ENCODE measurements around the gene KLF13. TPM values are rescaled to one million over a fixed set of nuclear protein-coding genes. Genes with fewer than 3 reads are reported as not detected.

KLF13 gene
- polyA plus RNA-seq, 1 experiment = 11.5 TPM

DNA sequence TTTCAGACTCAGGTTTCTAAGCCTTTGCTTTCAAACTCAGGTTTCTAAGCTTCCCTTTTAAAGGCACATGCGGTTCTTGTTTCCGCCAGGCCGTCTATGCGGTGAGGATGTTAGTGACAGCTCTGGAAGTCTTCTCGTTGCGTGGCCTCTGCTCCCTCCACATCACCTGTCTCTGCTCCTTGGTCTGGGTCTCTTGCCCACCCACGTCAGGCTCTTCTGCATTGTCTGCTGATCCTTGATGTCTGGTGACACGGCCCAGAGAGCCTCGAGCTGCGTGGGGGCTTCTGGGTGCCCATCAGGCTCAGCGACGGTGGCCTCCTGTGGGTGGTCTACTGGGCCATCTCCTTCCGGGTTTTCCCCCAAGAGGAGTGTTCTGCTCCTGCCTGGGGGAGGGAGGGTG lies 30.5 kb downstream of the KLF13 start:
- Histone ChIP-seq H3K27me3 (ENCODE audit: control insufficient read depth, insufficient read depth, low read length) (no peaks in the 10 kb centered on the region), H3K36me3 (ENCODE audit: control insufficient read depth, insufficient read depth, low read length) (no peaks in the 10 kb centered on the region; the same call in 1 of the 2 replicates), H3K4me3 (ENCODE audit: low read depth, low read length) (no peak overlapping the region)
- DNase-seq (ENCODE audit: low read depth) = no peak
- ChIA-PET CTCF (interaction anchor here (1.0 to 2.2 kb wide), 4 partner anchors 9 to 132 kb away, joined by 5 to 15 read pairs (median 8); no protein-coding TSS in a partner anchor), POLR2A (no interaction called here)
- TF ChIP-seq, protein P1, sequence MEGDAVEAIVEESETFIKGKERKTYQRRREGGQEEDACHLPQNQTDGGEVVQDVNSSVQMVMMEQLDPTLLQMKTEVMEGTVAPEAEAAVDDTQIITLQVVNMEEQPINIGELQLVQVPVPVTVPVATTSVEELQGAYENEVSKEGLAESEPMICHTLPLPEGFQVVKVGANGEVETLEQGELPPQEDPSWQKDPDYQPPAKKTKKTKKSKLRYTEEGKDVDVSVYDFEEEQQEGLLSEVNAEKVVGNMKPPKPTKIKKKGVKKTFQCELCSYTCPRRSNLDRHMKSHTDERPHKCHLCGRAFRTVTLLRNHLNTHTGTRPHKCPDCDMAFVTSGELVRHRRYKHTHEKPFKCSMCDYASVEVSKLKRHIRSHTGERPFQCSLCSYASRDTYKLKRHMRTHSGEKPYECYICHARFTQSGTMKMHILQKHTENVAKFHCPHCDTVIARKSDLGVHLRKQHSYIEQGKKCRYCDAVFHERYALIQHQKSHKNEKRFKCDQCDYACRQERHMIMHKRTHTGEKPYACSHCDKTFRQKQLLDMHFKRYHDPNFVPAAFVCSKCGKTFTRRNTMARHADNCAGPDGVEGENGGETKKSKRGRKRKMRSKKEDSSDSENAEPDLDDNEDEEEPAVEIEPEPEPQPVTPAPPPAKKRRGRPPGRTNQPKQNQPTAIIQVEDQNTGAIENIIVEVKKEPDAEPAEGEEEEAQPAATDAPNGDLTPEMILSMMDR (IDR thresholded peaks at IDR 0.05; ENCODE audit: insufficient read depth, low read depth, low read length) = no peak

DNA sequence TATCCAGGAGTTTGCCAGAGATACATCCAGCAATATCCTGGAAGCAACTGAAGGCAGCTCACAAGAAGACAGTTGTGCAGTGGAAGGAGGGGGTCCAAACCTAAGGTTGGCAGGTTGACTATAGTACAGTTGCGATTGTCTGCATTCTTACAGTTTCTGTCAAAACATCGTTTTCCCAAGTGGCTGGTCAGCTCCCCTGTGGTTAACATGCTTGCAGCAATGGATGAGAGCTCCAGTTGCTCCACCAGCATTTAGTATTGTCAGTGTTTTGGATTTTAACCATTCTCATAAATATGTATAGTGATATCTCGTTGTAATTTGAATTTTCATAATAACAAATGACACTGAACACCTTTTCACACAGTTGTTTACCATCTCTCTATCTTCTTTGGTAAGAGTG lies 31.5 kb downstream of the KLF13 start:
- H3K27me3 ChIP-seq (ENCODE audit: control insufficient read depth, insufficient read depth, low read length) = no peaks in the 10 kb centered on the region
- TF ChIP-seq, protein P1 (IDR thresholded peaks at IDR 0.05; ENCODE audit: insufficient read depth, low read depth, low read length) = no peak
- no peaks in the 10 kb centered on the region; the same call in 1 of the 2 replicates for H3K36me3 ChIP-seq (ENCODE audit: control insufficient read depth, insufficient read depth, low read length)
- no peak overlapping the region for H3K4me3 ChIP-seq (ENCODE audit: low read depth, low read length)
- DNase-seq (ENCODE audit: low read depth) = no peak
- POLR2A ChIA-PET = interaction anchor here (0.6 kb wide), 1 partner anchor 29 kb away, joined by 3 read pairs; no protein-coding TSS in a partner anchor
- CTCF ChIA-PET = interaction anchor here (1.1 to 2.2 kb wide), 4 partner anchors 9 to 131 kb away, joined by 3 to 10 read pairs (median 4); no protein-coding TSS in a partner anchor

DNA sequence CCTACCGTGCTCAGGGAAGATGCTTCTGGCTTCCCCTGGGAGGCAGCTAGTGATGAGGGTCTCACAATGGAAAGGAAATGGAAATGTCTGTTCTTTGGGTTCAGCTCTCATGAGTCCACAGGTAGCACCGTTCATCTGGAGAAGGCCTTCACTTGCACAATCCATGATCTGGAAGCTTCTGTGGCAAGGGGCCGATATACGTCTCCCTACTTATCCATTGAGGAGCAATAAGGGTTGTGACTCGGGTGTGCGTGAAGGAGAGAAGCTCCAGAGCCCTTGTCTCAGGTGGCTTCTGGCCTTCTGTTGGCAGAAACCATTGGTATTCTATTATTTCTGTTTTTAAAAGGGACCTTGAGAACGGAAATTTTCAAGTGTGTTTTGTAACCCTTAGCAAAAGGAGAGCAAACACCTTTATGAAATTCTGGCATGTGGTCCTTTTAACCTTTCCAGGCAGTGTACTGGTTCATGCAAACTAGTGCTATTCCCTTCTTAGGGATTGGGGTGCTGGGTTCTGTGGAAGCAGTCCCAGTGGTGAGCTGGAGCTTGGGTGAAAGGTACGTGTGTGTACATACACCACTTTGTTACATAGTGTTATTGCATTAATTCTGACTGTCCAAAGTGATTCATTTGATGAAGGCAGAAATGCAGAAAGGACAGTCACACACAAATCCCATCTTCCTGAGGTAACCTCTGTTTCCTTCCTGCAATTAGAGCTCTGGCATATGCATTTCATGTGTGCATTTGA lies 32.5 kb downstream of the KLF13 start:
- CTCF ChIA-PET = interaction anchor here (0.6 to 1.2 kb wide), 6 partner anchors 9 to 572 kb away, joined by 3 to 4 read pairs (median 3); no protein-coding TSS in a partner anchor
- TF ChIP-seq, protein P1 (IDR thresholded peaks at IDR 0.05; ENCODE audit: insufficient read depth, low read depth, low read length) = no peak
- POLR2A ChIA-PET = no interaction called here
- DNase-seq (ENCODE audit: low read depth) = no peak
- H3K36me3 ChIP-seq (ENCODE audit: control insufficient read depth, insufficient read depth, low read length) = no peaks in the 10 kb centered on the region; the same call in 1 of the 2 replicates
- H3K4me3 ChIP-seq (ENCODE audit: low read depth, low read length) = no peak overlapping the region
- H3K27me3 ChIP-seq (ENCODE audit: control insufficient read depth, insufficient read depth, low read length) = no peaks in the 10 kb centered on the region

DNA sequence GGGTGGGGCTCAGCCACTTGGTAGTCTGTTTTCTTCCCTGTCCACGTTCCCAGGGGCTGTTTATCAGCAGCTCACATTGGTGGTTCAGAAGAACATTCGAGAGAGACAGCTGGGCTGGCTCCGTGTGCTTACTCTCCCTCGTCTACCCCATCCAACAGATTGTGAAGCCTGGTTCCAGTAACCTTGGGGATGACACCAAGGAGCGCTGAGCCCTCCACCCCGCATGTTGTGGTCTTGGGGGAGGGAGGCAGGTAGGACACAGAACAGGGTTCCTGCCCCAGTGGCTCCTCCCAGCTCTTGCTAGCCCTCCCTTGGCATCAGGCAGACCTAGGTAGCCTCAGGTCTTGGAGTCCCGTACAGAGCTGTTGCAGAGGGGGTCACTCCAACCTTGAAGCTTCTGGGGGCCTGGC lies 33.1 kb downstream of the KLF13 start:
- ChIA-PET CTCF (interaction anchor here (0.8 to 1.2 kb wide), 4 partner anchors 24 to 159 kb away, joined by 3 to 4 read pairs (median 4); no protein-coding TSS in a partner anchor), POLR2A (no interaction called here)
- TF ChIP-seq, protein P1 (IDR thresholded peaks at IDR 0.05; ENCODE audit: insufficient read depth, low read depth, low read length) = no peak
- H3K27me3 ChIP-seq (ENCODE audit: control insufficient read depth, insufficient read depth, low read length) = no peaks in the 10 kb centered on the region
- H3K36me3 ChIP-seq (ENCODE audit: control insufficient read depth, insufficient read depth, low read length) = no peaks in the 10 kb centered on the region; the same call in 1 of the 2 replicates
- no peak overlapping the region for H3K4me3 ChIP-seq (ENCODE audit: low read depth, low read length)
- DNase-seq (ENCODE audit: low read depth) = no peak

DNA sequence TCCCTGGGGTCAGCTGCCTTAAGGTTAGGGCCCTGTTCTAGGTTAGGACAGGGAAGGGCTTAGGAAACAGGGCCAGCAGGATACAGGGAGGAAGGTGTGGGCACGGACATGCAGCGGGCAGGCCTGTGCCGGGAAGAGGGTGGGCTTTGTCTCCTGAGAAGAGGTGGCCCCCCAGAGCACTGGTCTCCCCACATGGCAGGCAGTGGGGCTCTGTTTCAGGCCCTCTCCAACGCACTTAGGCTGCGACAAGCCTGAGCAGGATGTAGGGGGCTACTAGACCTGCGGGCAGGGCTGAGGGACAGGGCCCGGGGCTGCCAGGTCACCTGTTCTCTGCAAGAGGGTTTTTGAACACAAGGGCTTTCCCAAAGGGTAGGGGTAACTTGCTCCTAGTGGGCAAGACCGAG lies 33.5 kb downstream of the KLF13 start:
- ChIA-PET POLR2A (no interaction called here), CTCF (interaction anchor here (1.1 to 1.2 kb wide), 3 partner anchors 23 to 128 kb away, joined by 3 to 4 read pairs (median 4); no protein-coding TSS in a partner anchor)
- Histone ChIP-seq H3K4me3 (ENCODE audit: low read depth, low read length) (no peak overlapping the region), H3K27me3 (ENCODE audit: control insufficient read depth, insufficient read depth, low read length) (no peaks in the 10 kb centered on the region), H3K36me3 (ENCODE audit: control insufficient read depth, insufficient read depth, low read length) (no peaks in the 10 kb centered on the region; the same call in 1 of the 2 replicates)
- TF ChIP-seq, protein P1 (IDR thresholded peaks at IDR 0.05; ENCODE audit: insufficient read depth, low read depth, low read length) = no peak
- no peak for DNase-seq (ENCODE audit: low read depth)

All from BJ (cell line).